ENCODE results near the gene PRR13. TPM values are rescaled to one million over a fixed set of nuclear protein-coding genes. Genes with fewer than 3 reads are reported as not detected.

PRR13 gene
- total RNA-seq (2021; fragmentation: NEBNext Ultra II Directional; extraction: Animal tissue kit (Norgen Biotek cat#: 25700)) = 164 and 185 TPM in 2 replicates
- 80.4 and 82.9 TPM in 2 replicates for polyA plus RNA-seq (2011; rRNA removed)
- polyA plus RNA-seq (2011; cell fraction: cytosol; rRNA removed) = 86.1 TPM
- 58.7 TPM for polyA plus RNA-seq (2011; cell fraction: nucleus; rRNA removed)
- 198 to 336 TPM (median 208 TPM) in 4 replicates for polyA plus RNA-seq (2012, experiment 1 of 2)
- 220 TPM for polyA plus RNA-seq (2012, experiment 2 of 2)
- polyA plus RNA-seq (2013, experiment 1 of 2) = 264 TPM
- polyA plus RNA-seq (2013, experiment 2 of 2) = 272 TPM
- 56.8 and 82.3 TPM in 2 replicates for polyA minus RNA-seq (2011; rRNA and poly(A)+ RNA removed)
- 56.5 TPM for polyA minus RNA-seq (2011; cell fraction: cytosol; rRNA and poly(A)+ RNA removed)
- 35.3 TPM for polyA minus RNA-seq (2011; cell fraction: nucleus; rRNA and poly(A)+ RNA removed)
- long read RNA-seq, experiment 1, transcript PRR13-209 (4 exons, 625 nt) = minor isoform, 8 of 159 reads
- long read RNA-seq, experiment 1, transcript PRR13-202 (4 exons, 1,229 nt) = major isoform, 82 of 159 reads
- long read RNA-seq, experiment 1, partial matches to known transcripts = 53 of 159 reads
- long read RNA-seq, experiment 1, other reads (novel, unspliced or antisense) = 12 of 159 reads
- long read RNA-seq, experiment 2, transcript PRR13-202 (4 exons, 1,229 nt) = major isoform, 315 of 399 reads
- long read RNA-seq, experiment 2, transcript PRR13-207 (4 exons, 838 nt) = minor isoform, 6 of 399 reads
- long read RNA-seq, experiment 2, transcript PRR13-209 (4 exons, 625 nt) = minor isoform, 58 of 399 reads
- long read RNA-seq, experiment 2, partial matches to known transcripts = 6 of 399 reads
- long read RNA-seq, experiment 2, other reads (novel, unspliced or antisense) = 8 of 399 reads

- Histone ChIP-seq H3K4me1 (replicated peaks in 1 of 4; ENCODE audit: control insufficient read depth in 3 of 4, insufficient read depth in 4 of 4, low read length in 3 of 4) (peaks cover 0 to 8% (median 3%) of the 10 kb centered on the region in 4 experiments; a peak in 4 of 7 replicates), H3K4ac (replicated peaks; ENCODE audit: insufficient read length, low read depth, low read length) (no peak within 1 kb of the TSS), H2AK5ac (ENCODE audit: low read depth, low read length) (peak within 1 kb of the TSS; percentile 53; the same call in 1 of the 2 replicates), H4K91ac (replicated peaks; ENCODE audit: insufficient read length, low read length) (no peak within 1 kb of the TSS), H3K18ac (ENCODE audit: extremely low read depth, low read length) (peak within 1 kb of the TSS; percentile 94), H2BK12ac (ENCODE audit: low read depth, low read length) (peak within 1 kb of the TSS; percentile 19; the same call in 1 of the 2 replicates), H3K27ac (ENCODE audit: low read depth, low read length) (peak within 1 kb of the TSS; percentile 30; the same call in 1 of the 2 replicates), H3K9me3 (ENCODE audit: insufficient read depth in 2 of 2, low read depth in 1 of 2, low read length in 1 of 2) (no peaks in the 10 kb centered on the region), H2BK20ac (ENCODE audit: low read length) (no peak within 1 kb of the TSS), H3K14ac (ENCODE audit: insufficient read length) (no peak within 1 kb of the TSS), H3K79me1 (ENCODE audit: low read depth, low read length) (no peaks in the 10 kb centered on the region; the same call in 1 of the 2 replicates), H3K4me2 (ENCODE audit: insufficient read depth in 1 of 2, low read depth in 2 of 2, low read length in 2 of 2) (peak within 1 kb of the TSS; percentile 90), H4K8ac (ENCODE audit: extremely low read depth, insufficient read depth, low read length) (peak within 1 kb of the TSS; percentile 81; the same call in 1 of the 2 replicates), H2BK15ac (ENCODE audit: low read length) (peak within 1 kb of the TSS; percentile 81; the same call in 1 of the 2 replicates), H3K79me2 (ENCODE audit: control insufficient read depth in 1 of 2, insufficient read depth in 2 of 2, low read length in 2 of 2) (peaks cover 0 to 6% of the 10 kb centered on the region in 2 experiments; a peak in 2 of 4 replicates), H3K56ac (replicated peaks; ENCODE audit: insufficient read length, low read depth, low read length) (peak within 1 kb of the TSS; percentile 67), H3K36me3 (ENCODE audit: control insufficient read depth in 2 of 4, insufficient read depth in 4 of 4, low read length in 3 of 4) (peaks cover 0 to 20% (median 10%) of the 10 kb centered on the region in 4 experiments; a peak in 4 of 8 replicates), H3K27me3 (replicated peaks in 1 of 4; ENCODE audit: control insufficient read depth in 3 of 4, extremely low read depth in 1 of 4, insufficient read depth in 3 of 4, low read length in 3 of 4) (no peaks in the 10 kb centered on the region), H3K23ac (ENCODE audit: insufficient read length) (no peak within 1 kb of the TSS), H2AFZ (ENCODE audit: low read length) (peak within 1 kb of the TSS; percentile 89), H2BK5ac (ENCODE audit: low read depth, low read length) (peak within 1 kb of the TSS; percentile 79), H2BK120ac (replicated peaks; ENCODE audit: low read depth, low read length) (no peak within 1 kb of the TSS), H4K5ac (ENCODE audit: insufficient read length, low read depth, low read length) (peak within 1 kb of the TSS; percentile 8), H3K9ac (replicated peaks in 1 of 4; ENCODE audit: extremely low read depth in 1 of 4, low read depth in 3 of 4, low read length in 3 of 4) (peak within 1 kb of the TSS; percentile 59 to 95 (median 68)), H4K20me1 (replicated peaks in 1 of 2; ENCODE audit: control insufficient read depth in 1 of 2, insufficient read depth in 2 of 2, low read length in 2 of 2) (no peaks in the 10 kb centered on the region), H3K23me2 (ENCODE audit: low read depth, low read length) (peaks cover 6% of the 10 kb centered on the region; the same call in 1 of the 2 replicates), H3K4me3 (ENCODE audit: extremely low read depth in 1 of 4, insufficient read depth in 2 of 4, low read depth in 3 of 4, low read length in 4 of 4) (peak within 1 kb of the TSS; percentile 69 to 99 (median 88))
- POLR2A ChIA-PET (ENCODE audit: partially characterized antibody) = interaction anchor here (0.7 to 57.6 kb wide), 12 partner anchors 10 to 120 kb away, joined by 3 to 3397 read pairs (median 6); partner anchors contain the start of genes AAAS, AMHR2, MAP3K12 and NPFF
- peak; percentile 95 to 96 for DNase-seq (ENCODE audit: low read depth in 1 of 2, low spot score in 2 of 2)
- FAIRE-seq = no peak
- WGBS, 2 experiments (ENCODE audit: extremely low coverage in 1 of 2, insufficient coverage in 1 of 2, insufficient read length in 1 of 2, insufficient replicate concordance in 2 of 2, low coverage in 1 of 2, low lambda C conversion rate in 2 of 2, missing lambda C conversion rate in 1 of 2) = 7% methylated on average over 31 of the region's 31 CpGs; no CpG with 5 or more reads in 1 of the 2 experiments
- CTCF ChIA-PET (ENCODE audit: partially characterized antibody) = interaction anchor here (1.0 to 1.2 kb wide), 4 partner anchors 11 to 68 kb away, joined by 3 to 4 read pairs (median 3); no protein-coding TSS in a partner anchor
- TF ChIP-seq TAF1 (IDR thresholded peaks at IDR 0.05; ENCODE audit: low read depth, low read length) (peak; percentile 79), RBBP5 (IDR thresholded peaks at IDR 0.05; ENCODE audit: borderline replicate concordance, low read depth, low read length) (0 out of 2 replicates have a peak, but pooled peaks have one; percentile 49)
Observed at GRCh38 chr12:53441040-53441833, at the start of gene PRR13. TSS of gene PRR13 (plus strand) at chr12:53441734. CDS start at chr12:53442715, 981 bp downstream.
